WERI-Rb-1 (cell line): ENCODE data around the gene TBL1X.

ENCODE experiments used
- DNase-seq: peaks from one replicate; pipeline ENCODE4 v3.0.0-alpha.2; 2020
- H3K27ac ChIP-seq: fragments of 250-450 bp; sonication (Bioruptor Pico); 2 replicates; pipeline ENCODE4 v1.5.1; 2020; ENCODE audit warnings: mild to moderate bottlenecking, moderate library complexity
- H3K27me3 ChIP-seq: fragments of 250-450 bp; sonication (Bioruptor Pico); 2 replicates; pipeline ENCODE4 v1.5.1; 2021; ENCODE audit warnings: mild to moderate bottlenecking, low read depth, moderate library complexity; ENCODE audit not compliant: insufficient read depth, severe bottlenecking
- H3K36me3 ChIP-seq: fragments of 250-450 bp; sonication (Bioruptor Pico); 2 replicates; pipeline ENCODE4 v1.5.1; 2020; ENCODE audit warnings: mild to moderate bottlenecking, moderate library complexity
- H3K4me3 ChIP-seq: 2 replicates; pipeline ENCODE4 v1.5.1; 2011; ENCODE audit warnings: low read depth, mild to moderate bottlenecking, control low read depth, low read length
- H3K9me3 ChIP-seq: fragments of 250-450 bp; sonication (Bioruptor Pico); 2 replicates; pipeline ENCODE4 v1.5.1; 2021; ENCODE audit warnings: mild to moderate bottlenecking, moderate library complexity; ENCODE audit not compliant: severe bottlenecking
- CTCF ChIP-seq: IDR thresholded peaks from 2 replicates; pipeline ENCODE4 v1.5.1; 2011; ENCODE audit warnings: low read depth, mild to moderate bottlenecking, control low read depth, inconsistent platforms, low read length

TBL1X gene

GRCh38 chrX:9770319-9770718, 305.5 kb downstream of the TBL1X start:
- no peak for DNase-seq
- H3K27me3 ChIP-seq, result peaks cover 9% of the 10 kb centered on the region
- H3K27ac ChIP-seq, result no peak overlapping the region
- no peaks in the 10 kb centered on the region for H3K9me3 ChIP-seq
- no peaks in the 10 kb centered on the region for H3K36me3 ChIP-seq
- no peak overlapping the region for H3K4me3 ChIP-seq
- TF ChIP-seq CTCF, result no peak

- H3K4me3 ChIP-seq, result no peak overlapping the region
- peaks cover 6% of the 10 kb centered on the region for H3K27me3 ChIP-seq
- TF ChIP-seq CTCF, result no peak
- no peaks in the 10 kb centered on the region for H3K9me3 ChIP-seq
- no peaks in the 10 kb centered on the region for H3K36me3 ChIP-seq
- H3K27ac ChIP-seq, result no peak overlapping the region
- DNase-seq, result no peak
These were observed 308.1 kb downstream of the TBL1X start for GRCh38 chrX:9772943-9773342.

- H3K9me3 ChIP-seq, result no peaks in the 10 kb centered on the region
- no peak for TF ChIP-seq CTCF
- no peak overlapping the region for H3K4me3 ChIP-seq
- H3K27ac ChIP-seq, result no peak overlapping the region
- DNase-seq, result no peak
- H3K36me3 ChIP-seq, result no peaks in the 10 kb centered on the region
- H3K27me3 ChIP-seq, result peaks cover 9% of the 10 kb centered on the region
These were observed 311.1 kb downstream of the TBL1X start for GRCh38 chrX:9775930-9776329.

- Histone ChIP-seq H3K9me3 (no peaks in the 10 kb centered on the region), H3K4me3 (no peak overlapping the region), H3K27ac (no peak overlapping the region), H3K36me3 (no peaks in the 10 kb centered on the region), H3K27me3 (peaks cover 13% of the 10 kb centered on the region)
- DNase-seq, result no peak
- TF ChIP-seq CTCF, result no peak
These were observed 317.1 kb downstream of the TBL1X start for GRCh38 chrX:9781941-9782340.

- Histone ChIP-seq H3K4me3 (no peak overlapping the region), H3K27me3 (peaks cover 20% of the 10 kb centered on the region), H3K9me3 (no peaks in the 10 kb centered on the region), H3K36me3 (no peaks in the 10 kb centered on the region), H3K27ac (no peak overlapping the region)
- no peak for TF ChIP-seq CTCF
- no peak for DNase-seq
These were observed 319.5 kb downstream of the TBL1X start for GRCh38 chrX:9784332-9784731.

- Histone ChIP-seq H3K27me3 (peaks cover 20% of the 10 kb centered on the region), H3K4me3 (peak overlapping the region; percentile 48), H3K36me3 (no peaks in the 10 kb centered on the region), H3K27ac (no peak overlapping the region), H3K9me3 (no peaks in the 10 kb centered on the region)
- no peak for TF ChIP-seq CTCF
- DNase-seq, result no peak
These were observed 320.5 kb downstream of the TBL1X start for GRCh38 chrX:9785254-9785943.
